H7 (cell line): ENCODE measurements around the gene PPY. TPM values are rescaled to one million over a fixed set of nuclear protein-coding genes. Genes with fewer than 3 reads are reported as not detected.
"Not testable (repeated sequence)": the region's sequence is repeated elsewhere in the genome, so short reads cannot be mapped to it uniquely, and the experiment has no call there.

Source experiments
- DNase-seq: peaks from one replicate; pipeline ENCODE4 v3.0.0; 2012
- H3K27me3 ChIP-seq: 2 replicates; pipeline ENCODE4 v1.6.0; 2011; ENCODE audit warnings: mild to moderate bottlenecking, low read length; ENCODE audit not compliant: control insufficient read depth, insufficient read depth
- H3K36me3 ChIP-seq: replicated peaks from 2 replicates; pipeline ENCODE4 v1.5.1; 2011; ENCODE audit warnings: low read length; ENCODE audit not compliant: control insufficient read depth, insufficient read depth
- H3K4me3 ChIP-seq: 2 replicates; pipeline ENCODE4 v1.5.1; 2011; ENCODE audit warnings: low read depth, mild to moderate bottlenecking, control low read depth, low read length, moderate library complexity; ENCODE audit not compliant: insufficient read depth
- total RNA-seq: library from RNA; depleted of rRNA; stranded (reverse); fragments of >200 nt; shearing (Covaris generic); gene quantifications from 2 replicates; pipeline ENCODE4 v1.2.3, GENCODE V29; 2014

Gene PPY
- total RNA-seq, 1 experiment from 2014 or later, result not detected

GRCh38 chr17:43974382-43975266 is 32.3 kb upstream of the PPY start:
- Histone ChIP-seq H3K27me3 (no peaks in the 10 kb centered on the region; the same call in 1 of the 2 replicates), H3K36me3 (no peaks in the 10 kb centered on the region), H3K4me3 (no peak overlapping the region)
- DNase-seq, result no peak

- not testable (repeated sequence) for H3K27me3 ChIP-seq, DNase-seq, H3K36me3 ChIP-seq, H3K4me3 ChIP-seq
Observed at GRCh38 chr17:43972444-43973212, 30.4 kb upstream of the PPY start.

- not testable (repeated sequence) for H3K36me3 ChIP-seq, H3K27me3 ChIP-seq, H3K4me3 ChIP-seq, DNase-seq
Observed at GRCh38 chr17:43971436-43971835, 29.2 kb upstream of the PPY start.

- no peaks in the 10 kb centered on the region; the same call in 1 of the 2 replicates for H3K27me3 ChIP-seq
- no peaks in the 10 kb centered on the region for H3K36me3 ChIP-seq
- H3K4me3 ChIP-seq, result no peak overlapping the region
- no peak for DNase-seq
Observed at GRCh38 chr17:43970366-43970765, 28.1 kb upstream of the PPY start.

GRCh38 chr17:43967251-43967875 is 25.1 kb upstream of the PPY start:
- Histone ChIP-seq H3K4me3 (no peak overlapping the region), H3K36me3 (no peaks in the 10 kb centered on the region), H3K27me3 (no peaks in the 10 kb centered on the region)
- no peak for DNase-seq

GRCh38 chr17:43966276-43966675 is 24.0 kb upstream of the PPY start:
- Histone ChIP-seq H3K27me3 (no peaks in the 10 kb centered on the region), H3K36me3 (no peaks in the 10 kb centered on the region), H3K4me3 (no peak overlapping the region)
- no peak for DNase-seq

- no peaks in the 10 kb centered on the region for H3K36me3 ChIP-seq
- no peak overlapping the region for H3K4me3 ChIP-seq
- H3K27me3 ChIP-seq, result no peaks in the 10 kb centered on the region
- no peak for DNase-seq
Observed at GRCh38 chr17:43962479-43962878, 20.2 kb upstream of the PPY start.

GRCh38 chr17:43961954-43962353 is 19.7 kb upstream of the PPY start:
- no peaks in the 10 kb centered on the region for H3K36me3 ChIP-seq
- H3K4me3 ChIP-seq, result no peak overlapping the region
- no peak for DNase-seq
- H3K27me3 ChIP-seq, result no peaks in the 10 kb centered on the region

GRCh38 chr17:43961292-43961691 is 19.0 kb upstream of the PPY start:
- not testable (repeated sequence) for H3K4me3 ChIP-seq, H3K36me3 ChIP-seq, H3K27me3 ChIP-seq, DNase-seq

GRCh38 chr17:43958748-43959352 is 16.6 kb upstream of the PPY start:
- DNase-seq, result no peak
- no peaks in the 10 kb centered on the region for H3K36me3 ChIP-seq
- no peak overlapping the region for H3K4me3 ChIP-seq
- H3K27me3 ChIP-seq, result peaks cover 10% of the 10 kb centered on the region

- no peak overlapping the region for H3K4me3 ChIP-seq
- no peak for DNase-seq
- no peaks in the 10 kb centered on the region for H3K36me3 ChIP-seq
- H3K27me3 ChIP-seq, result peaks cover 21% of the 10 kb centered on the region
Observed at GRCh38 chr17:43956222-43956621, 13.9 kb upstream of the PPY start.

GRCh38 chr17:43953746-43954145 is 11.5 kb upstream of the PPY start, which contains the start of gene PYY:
Gene PYY, minus strand, starts transcription at chr17:43953940. Its CDS starts 457 bp downstream, at chr17:43953483.
- Histone ChIP-seq H3K36me3 (no peaks in the 10 kb centered on the region), H3K27me3 (peaks cover 23% of the 10 kb centered on the region), H3K4me3 (peak within 1 kb of the TSS; percentile 66)
- peak; percentile 80 for DNase-seq

- no peaks in the 10 kb centered on the region for H3K36me3 ChIP-seq
- H3K4me3 ChIP-seq, result peak overlapping the region; percentile 66
- H3K27me3 ChIP-seq, result peaks cover 23% of the 10 kb centered on the region
- peak; percentile 99 for DNase-seq
Observed at GRCh38 chr17:43952724-43953666, 10.7 kb upstream of the PPY start.
